CD4-positive, alpha-beta T cell treated with Interleukin-4 for 1 hour (primary cell): ENCODE measurements around the gene NMNAT1.
"Not testable (repeated sequence)": the region's sequence is repeated elsewhere in the genome, so short reads cannot be mapped to it uniquely, and the experiment has no call there.

Experiments
- DNase-seq, 2 donors: peaks; one replicate each; pipeline ENCODE4 v3.0.0-alpha.2; 2020 to 2022

Gene NMNAT1

DNA sequence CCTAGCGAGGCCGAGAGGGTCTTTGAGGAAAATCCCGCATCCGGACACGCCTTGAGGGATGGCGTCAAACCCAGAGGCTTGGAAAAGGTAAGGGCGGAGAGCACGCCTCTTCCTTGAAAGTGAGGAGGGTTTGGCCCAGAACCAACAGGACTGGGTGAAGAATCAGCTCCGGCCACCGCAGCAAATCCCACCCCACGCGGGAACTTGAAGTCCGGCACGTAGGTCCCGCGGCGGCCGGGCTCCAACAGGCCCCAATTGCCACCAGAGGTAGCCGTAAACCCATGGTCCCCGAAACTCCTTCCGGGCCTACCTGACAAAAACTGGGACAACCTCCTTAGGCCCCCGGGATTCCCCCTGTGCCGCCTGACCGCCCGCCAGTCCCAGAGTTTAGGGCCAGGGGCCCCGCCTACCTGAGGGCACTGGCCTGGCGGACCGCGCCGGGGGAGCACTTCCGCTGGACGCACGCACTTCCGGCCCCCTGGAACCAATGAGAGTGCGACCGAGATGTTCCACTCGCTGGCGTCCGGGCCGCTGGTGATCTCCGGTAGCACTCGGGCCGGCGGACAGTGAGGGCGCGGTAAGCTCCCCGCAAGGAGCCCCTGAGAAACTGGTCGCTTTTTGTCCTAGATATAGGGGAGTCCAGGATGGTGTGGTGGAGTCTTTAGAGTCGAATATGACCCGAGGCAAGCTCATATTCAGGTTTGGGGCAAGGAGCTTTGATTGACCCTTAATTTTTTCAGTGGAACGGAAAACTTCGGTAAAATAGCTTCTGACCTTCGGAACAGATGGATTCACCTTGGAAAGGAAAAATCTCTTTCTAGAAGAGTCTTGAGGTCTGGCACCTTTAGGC lies at the start of gene NMNAT1, which contains the start of gene LZIC:
Gene NMNAT1 (plus strand): TSS at position 537 of the 850 bp plus-strand sequence. CDS start 28,599 bp downstream, outside the sequence.
Gene LZIC (minus strand): TSS at position 453 of the 850 bp plus-strand sequence. CDS start 6,772 bp downstream, outside the sequence.
- DNase-seq = peak; percentile 91 to 93

DNA sequence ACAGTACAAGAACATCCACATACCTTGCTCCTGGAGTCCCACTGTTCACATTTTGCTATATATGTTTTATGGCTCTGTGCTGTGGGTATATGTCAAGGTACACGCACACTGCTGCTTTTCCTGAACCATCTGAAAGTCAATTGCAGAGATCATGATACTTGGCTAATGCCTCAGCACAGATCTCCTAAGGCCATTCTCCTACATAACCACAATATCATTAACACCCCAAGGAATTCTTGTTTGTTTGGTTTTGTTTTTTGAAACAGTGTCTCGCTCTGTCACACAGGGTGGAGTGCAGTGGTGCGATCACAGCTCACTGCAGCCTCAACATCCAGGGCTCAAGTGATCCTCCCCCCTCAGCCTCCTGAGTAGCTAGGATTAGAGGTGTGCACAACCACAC lies 49.2 kb upstream of the NMNAT1 start:
- DNase-seq = no peak

DNA sequence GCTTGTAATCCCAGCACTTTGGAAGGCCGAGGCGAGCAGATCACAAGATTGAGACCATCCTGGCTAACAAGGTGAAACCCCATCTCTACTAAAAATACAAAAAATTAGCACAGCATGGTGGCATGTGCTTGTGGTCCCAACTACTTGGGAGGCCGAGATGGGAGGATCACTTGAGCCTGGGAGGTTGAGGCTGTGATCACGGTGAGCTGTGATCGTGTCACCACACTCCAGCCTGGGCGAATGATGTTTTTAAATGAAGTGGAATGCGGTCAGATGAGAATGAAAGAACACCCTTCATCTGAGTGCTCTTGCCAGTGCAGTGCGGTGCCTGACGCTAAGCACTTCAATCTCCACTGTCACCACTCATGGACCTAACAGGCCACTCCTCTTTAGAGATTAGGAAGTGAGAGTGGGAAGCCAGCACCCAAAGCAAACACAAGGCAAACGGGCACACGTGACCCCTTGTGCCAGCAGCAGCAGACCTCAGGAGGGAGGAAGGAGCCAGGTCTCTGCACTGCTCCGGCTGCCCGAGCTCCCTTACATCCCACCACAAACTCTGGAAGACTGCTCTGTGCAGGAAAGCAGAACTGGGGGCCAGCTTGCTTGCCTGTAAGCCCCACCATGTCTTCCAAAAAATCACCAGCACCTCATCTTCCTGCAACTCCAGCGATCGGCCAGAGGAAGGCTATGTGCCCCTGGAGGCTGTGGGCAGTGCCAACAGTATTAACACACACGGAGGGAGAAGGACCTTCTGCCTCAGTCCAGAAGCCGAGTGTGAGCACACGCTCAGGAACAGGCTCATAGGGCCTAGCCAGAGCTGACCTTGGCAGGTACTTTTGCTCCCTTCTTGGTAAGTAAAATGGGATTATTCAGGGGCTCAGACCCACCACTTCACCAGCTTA lies 42.9 kb upstream of the NMNAT1 start:
- DNase-seq = peak in 1 of 2 donors; percentile 58

GRCh38 chr1:9901148-9902059 lies 41.9 kb upstream of the NMNAT1 start:
- no peak for DNase-seq

DNA sequence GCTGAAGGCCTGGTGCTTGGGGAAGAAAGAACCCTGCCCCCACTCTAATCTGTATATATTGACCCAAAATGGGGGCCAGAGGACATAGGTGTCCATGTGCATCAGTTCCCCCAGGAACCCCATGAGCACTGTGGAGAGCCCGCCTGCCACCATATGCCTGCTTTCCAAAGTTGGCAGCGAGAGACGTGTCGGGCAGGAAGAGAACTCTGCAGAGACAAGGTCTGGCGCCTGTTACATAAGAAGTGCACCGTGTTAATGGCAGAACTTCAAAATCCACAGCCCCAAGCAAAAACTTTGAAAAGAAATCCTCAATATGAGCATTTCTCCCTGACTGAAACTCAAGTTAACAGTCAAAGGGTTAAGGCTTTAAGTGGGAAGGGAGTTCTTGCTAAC lies 41.2 kb upstream of the NMNAT1 start:
- no peak for DNase-seq

DNA sequence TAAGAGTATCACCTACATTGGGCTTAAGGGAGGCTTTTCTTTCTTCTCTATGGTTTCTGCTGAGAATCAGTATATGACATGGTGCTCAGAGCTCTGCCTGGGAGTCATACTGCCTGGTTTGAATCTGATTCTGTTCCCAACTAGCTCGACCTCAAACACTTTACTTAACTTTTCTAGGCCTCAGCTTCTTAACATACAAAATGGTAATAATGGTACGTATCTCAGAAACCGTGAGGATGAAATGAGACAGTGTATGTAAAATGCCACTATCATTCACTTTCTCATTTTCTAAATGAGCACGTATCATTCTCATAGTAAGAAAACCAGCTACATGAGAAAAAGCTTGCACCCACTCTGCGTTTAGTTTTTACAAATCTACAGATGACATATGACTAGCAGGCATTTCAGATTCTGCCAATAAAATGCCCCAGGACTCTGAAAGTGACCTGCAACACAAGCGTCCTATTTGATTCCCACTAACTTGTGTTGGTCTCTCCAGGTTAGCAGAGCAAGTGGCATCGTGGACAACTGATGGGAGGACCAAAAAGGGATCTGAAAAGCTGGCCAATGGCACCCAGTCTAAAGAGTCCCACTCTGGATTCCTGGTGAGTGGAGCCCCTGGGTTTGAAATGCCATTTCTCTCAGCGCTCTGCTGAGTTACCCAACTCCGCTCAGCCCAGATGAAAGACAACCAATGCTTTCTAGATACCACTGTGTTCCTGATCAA lies 39.3 kb upstream of the NMNAT1 start:
- no peak for DNase-seq

DNA sequence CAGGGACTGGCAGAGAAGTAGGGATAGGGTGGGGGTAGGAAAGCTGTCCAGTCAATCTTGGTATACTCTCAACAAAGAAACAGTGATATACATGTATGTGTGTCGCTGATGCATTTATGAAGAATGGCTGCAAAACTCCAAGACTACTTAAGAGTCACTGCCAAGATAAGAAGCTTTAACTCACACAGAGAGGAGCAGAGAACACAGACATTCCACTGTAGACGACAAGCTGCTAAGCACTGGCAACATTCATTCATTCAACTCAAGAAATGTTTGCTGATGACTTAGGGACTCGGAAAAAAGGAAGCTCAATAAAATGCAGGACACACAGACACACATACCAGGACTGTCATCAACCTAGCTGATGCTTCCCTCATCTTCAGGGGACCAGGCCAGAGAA lies 38.7 kb upstream of the NMNAT1 start:
- DNase-seq = no peak

DNA sequence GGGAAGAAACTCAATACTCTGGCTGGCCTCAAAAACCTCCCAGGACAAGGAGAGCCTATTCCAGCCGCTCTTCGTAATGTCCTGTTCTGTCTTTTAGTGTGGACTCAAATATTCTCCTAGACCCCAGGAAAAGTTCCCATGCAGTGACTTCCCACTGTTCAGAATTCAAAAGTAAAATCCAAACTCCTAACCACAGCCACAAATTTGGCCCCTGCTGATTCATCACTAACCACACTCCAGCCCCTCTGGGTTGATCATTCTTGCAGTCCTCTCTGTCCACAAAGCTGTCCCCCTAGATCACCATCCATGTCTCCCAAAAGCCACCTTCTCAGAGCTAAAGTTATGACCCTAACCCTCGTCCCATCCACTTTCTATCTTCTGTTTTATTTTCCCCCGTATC lies 38.3 kb upstream of the NMNAT1 start:
- DNase-seq = no peak

GRCh38 chr1:9906466-9906865 lies 36.8 kb upstream of the NMNAT1 start:
- DNase-seq = no peak

- no peak for DNase-seq
Observed at GRCh38 chr1:9907441-9907840, 35.8 kb upstream of the NMNAT1 start.

DNA sequence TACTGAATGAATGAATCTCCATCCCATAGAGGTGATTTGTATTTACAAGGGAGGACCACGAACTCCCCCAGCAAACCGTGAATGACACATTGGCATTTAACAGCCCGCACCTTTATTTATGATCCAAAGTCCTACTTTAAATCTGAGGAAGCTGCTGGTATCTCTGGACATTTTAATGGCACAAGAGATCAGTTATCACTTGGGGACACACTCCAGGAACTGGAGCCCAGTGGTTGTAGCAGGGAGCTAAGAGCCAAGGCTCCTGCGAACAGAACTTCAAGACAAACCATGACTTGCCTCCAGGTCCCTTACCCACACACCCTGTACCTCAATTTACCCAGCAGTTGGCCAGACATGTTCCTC lies 34.4 kb upstream of the NMNAT1 start:
- no peak for DNase-seq

DNA sequence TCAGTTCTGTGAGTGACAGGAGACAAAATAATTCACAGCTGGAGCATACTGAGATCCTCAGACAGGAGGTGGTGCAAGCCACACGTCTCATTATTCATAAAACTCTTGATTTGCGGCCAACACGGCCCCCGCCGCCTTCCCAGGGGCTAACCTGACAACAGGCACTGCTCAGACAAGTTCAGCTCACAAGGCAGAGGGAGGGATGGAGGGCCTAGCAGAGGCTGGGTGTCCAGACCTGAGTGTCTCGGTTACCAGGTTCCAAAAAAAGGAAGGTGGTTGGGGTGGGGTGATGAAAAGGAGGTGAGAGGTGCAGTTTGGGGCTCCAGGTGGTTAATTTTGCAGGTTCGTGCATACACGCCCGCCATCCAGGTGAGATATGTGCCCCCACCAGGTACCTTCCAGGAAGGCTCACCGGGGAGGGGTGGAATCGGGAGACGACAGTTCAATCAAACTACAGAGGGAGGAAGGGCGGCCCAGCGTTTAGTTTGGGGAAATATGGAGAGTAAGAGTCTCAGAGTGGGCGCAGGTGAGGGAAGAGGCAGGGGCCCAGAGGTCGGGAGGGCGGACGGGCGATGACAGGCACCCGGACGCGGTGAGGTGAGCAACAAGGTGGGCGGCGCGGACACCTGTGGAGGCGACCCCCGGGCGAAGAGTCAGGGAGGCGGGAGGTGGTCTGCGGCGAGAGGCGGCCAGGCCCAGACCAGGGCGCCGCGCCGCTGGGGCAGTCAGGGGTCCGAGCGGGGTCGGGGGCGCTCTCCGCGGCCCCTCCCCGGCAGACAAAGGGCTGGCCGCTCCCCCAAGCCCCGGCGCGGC lies 33.8 kb upstream of the NMNAT1 start:
- peak; percentile 14 to 16 for DNase-seq

GRCh38 chr1:9910076-9910422 lies 33.2 kb upstream of the NMNAT1 start, which contains the start of gene CTNNBIP1:
CTNNBIP1 (minus strand) TSS chr1:9910269; CDS start chr1:9872064, 38,205 bp downstream.
- DNase-seq = no peak

DNA sequence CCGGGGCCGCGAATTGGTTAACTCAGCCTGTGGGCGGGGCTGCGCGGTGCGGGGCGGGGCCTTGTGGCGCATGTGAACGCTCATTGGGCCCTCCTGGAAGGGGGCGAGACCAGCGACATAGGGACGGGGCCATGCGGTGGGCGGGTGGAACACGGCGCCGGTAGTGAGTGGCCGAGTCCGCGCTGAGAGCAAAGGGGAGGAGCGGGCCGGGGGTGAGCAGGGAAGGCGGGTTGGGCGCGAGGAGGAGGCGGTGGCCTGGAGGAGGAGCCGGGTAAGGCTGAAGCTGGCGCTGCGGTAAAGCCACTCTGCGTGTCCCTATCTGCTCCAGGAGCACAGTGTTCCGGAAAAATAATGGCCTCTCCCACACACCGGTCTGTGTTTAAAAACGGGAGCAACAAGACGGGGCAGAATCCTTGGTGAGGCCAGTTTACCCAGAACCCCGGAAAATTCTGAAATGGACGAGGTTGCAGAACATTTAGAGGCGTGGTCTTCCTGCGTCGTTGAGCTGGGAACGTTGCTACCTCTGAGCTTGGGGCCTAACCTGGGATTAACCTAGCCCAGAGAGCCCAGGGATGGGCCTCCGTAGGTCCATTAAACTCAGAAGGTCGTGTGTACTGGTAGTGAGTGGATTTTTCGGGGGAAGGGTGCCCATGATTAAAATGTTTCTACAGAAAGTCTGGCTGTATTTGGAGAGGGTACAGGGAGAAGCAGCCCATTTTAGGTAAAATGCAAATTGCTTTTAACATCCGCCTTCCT lies 32.7 kb upstream of the NMNAT1 start:
- DNase-seq = peak; percentile 99 to 100

- DNase-seq = no peak
Observed at GRCh38 chr1:9912264-9912936, 30.9 kb upstream of the NMNAT1 start.

GRCh38 chr1:9914610-9914937 lies 28.7 kb upstream of the NMNAT1 start:
- DNase-seq = no peak

GRCh38 chr1:9916452-9916851 lies 26.8 kb upstream of the NMNAT1 start:
- DNase-seq = no peak

GRCh38 chr1:9917495-9917894 lies 25.8 kb upstream of the NMNAT1 start:
- DNase-seq = not testable (repeated sequence)

GRCh38 chr1:9917901-9918300 lies 25.4 kb upstream of the NMNAT1 start:
- DNase-seq = no peak

DNA sequence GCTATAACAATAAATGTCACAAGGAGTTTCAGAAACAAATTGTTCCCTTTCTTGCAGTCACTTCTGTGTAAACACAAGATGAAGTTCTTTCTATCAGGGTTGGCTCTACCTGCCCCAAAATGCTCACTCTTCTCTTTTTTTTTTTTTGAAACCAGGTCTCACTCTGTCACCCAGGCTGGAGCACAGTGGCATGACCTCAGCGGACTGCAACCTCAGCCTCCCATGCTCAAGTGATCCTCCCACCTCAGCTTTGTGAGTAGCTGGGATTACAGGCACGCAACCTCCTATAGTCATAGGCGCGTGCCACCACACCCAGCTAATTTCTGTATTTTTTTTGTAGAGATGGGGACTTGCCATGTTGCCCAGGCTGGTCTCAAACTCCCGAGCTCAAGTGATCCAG lies 22.7 kb upstream of the NMNAT1 start:
- no peak for DNase-seq
